ENCODE results near the gene ALS2CL.

Gene ALS2CL

DNA sequence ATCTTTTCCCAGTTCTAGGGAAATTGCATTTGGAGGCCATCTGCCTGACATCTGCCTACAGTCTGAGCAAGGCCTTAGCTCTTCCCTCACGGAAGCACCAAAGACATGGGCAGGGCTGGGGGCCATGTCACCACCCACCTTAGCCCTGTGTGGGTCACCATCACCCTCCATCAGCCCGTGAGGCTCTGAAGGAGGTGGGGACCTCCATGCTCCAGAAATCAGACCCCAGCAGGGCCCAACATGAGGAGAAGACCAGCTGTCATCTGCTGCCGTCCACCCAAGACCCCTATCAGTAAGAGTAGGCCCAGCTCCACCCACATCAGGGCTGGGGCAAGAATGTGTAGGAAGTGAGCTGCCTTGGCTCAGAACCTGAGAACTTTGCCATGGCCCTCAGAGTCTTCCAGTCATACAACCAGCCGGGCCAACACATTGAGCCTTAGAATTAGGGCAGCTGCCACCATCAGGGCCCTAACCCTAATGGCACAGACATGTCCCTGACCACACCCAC is 9.6 kb upstream of the ALS2CL start:
- no peak for DNase-seq (ENCODE audit: low read depth in 3 of 3)

DNA sequence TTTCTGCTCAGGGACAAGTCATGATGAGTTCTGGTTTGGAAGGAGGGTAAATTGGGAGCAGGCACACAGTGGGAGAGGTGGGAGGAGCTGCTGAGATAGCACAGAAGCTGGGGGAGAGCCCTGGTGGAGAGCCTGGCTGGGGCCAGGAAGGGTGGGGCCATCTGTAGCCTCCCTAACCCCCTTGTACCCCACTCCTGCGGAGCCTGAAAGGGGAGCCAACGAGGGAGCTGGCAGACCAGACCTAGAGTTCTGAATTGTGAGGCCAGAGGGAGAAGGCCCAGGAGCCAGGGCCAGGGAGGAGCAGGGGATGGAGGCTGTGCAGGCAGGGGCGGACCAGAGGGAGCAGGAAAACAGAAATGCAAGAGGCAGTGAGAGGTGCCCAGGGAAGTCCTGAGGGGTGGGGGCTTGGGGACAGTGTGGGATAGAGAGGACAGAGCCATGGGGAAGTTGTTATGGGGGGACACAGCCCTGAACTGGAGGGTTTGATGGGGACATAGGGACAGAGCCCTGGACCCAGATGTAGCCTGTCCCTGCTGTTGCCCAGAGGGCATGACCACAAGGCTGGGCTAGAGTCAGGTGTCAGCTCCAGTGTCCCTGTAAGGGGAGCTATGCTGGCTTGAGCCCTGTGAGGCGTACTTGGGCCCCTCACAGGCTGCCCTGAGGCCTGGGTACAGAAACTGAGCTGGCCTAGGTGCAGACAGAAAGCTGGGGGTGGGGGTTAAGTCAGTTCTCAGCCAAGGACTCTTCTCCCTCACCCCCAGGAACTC is 8.9 kb upstream of the ALS2CL start:
- DNase-seq (ENCODE audit: low read depth in 3 of 3) = no peak

DNA sequence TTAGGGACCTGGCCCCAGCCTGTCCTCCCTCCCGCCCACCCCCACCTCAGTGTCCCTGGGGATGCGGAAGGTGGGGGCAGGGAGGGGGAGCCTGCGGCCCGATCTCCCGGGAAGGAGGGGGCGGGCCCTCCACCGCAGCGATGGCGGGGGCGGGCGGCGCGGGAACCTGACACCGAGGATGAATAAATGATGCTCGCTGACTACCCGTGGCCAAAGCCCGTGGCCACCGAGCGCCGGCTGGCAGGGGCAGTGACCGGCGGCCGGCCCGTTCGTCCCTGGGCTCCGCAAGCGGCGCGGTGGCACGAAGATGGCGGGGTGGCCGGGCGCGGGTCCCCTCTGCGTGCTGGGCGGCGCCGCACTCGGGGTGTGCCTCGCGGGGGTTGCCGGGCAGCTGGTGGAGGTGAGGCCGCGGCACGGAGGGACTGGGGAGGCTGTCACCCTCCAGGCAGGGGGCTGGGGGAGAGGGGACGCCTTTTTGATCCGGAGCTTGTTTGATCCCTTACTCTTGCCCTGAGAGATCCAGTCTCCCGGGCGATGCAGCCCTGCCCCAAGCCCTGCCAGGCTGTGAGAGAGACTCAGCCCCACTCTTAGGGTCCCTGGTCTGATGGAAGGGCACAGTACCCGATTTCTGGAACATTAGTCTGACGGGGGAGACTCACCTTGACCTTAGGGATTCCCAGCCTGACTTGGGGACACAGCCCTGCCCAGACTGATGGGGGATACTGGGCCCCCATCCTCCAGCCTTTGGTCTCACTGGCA is 7.9 kb upstream of the ALS2CL start, which contains the start of gene TMIE:
TSS of gene TMIE (plus strand) at position 212 of the 759 bp plus-strand sequence. CDS start at position 308, 96 bp downstream.
- no peak for DNase-seq (ENCODE audit: low read depth in 3 of 3)

DNA sequence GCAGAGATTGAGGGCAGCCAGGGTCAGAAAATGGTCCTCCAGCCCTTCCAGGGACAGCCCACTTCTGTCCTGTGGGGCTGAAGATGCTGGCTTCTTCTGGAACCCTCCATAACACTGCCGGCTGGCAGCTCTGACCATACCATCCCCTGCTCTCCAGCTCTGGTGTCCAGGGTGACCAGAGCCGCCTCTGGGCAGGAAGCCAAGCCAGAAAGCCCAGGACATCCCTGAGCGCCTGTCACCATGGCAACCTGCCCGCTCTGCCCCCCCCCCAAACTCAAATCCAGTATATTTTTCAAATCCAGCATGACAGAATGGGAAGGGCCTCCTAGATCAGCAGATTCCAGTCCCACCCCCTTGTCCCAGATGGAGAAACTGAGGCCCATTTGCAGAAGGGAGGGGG is 7.3 kb upstream of the ALS2CL start:
- no peak for DNase-seq (ENCODE audit: low read depth in 3 of 3)

DNA sequence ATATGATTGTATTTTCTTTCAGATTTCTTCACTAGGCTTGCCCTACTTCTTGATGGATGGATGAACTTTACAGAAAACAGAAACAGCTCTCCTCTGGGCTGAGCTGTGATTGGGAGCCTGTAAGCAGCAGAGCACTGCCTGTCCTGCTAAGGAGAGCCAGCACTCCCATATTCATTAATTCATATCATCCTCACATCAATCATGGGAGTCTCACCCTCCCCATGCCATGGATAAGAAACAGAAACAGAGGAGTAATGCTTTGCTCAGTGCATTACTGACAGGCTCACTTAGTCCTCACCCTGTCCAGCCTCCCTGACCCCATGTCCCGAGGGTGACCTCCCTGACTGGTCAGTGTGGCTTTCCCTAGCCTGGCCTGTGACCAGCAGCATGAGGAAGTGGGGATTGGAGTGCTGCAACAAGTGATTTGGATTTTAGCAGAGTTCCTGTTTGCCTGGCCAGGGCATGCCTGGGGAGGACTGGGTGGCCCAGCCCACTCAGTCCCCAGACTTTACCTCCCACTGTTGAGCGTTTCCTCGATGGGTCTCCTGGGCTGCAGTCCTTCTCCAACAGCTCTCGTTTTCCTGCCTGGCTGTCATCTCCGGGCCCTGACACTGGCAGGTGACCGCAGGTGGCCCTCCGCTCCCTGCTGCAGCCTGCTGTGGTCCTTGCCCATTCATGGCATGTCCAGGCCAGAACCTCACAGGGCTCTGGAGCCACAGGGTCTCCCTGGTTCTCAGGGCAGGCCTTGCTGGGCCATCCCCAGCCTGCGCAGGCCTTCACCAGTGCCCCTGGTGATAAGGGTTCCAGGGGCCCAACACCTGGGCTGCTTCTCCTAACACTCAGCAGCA is 6.4 kb upstream of the ALS2CL start:
- no peak for DNase-seq (ENCODE audit: low read depth in 3 of 3)

DNA sequence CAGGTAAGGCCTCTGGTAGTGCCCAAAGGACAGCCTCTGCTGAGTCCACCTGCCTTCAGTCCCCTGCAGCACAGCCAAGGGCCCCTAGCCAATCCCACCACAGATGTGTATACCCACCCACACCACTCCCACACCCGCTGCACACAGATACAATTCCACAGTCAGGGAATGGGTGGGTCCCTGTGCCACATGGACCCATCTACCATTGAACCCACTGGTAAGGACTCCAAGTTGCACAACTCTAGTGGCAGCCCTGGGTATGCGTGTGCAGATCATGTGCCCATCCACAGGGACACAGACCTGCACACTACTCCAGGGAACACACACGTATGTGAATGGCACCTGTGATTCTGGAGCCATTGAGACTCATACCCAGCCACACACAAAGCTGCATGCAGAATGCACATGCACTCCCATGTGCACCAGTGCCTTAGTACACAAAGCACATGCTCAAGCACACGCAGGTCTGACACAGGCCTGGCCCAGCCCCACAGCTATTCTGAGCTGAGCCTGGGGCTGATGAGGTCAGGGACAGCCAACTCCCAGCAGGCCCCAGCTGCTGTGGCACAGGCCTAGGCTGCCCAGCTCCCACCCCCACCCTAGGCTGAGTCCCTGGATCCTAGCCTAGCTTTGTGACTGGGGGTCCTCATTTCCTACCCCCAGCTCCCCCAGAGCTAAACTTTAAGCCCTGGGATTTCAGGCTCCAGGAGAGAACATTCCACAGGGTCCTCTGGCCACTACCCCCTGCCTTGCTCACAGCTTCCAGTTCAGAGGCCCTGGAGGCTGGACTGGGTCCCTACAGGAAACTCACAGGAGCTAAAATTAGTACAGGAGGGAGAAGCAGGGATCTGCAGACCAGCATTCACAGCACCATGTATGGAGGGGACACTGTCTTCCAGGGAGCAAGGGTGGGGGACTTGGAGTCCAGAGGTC is 2.7 kb upstream of the ALS2CL start:
- DNase-seq (ENCODE audit: low read depth in 3 of 3) = no peak

DNA sequence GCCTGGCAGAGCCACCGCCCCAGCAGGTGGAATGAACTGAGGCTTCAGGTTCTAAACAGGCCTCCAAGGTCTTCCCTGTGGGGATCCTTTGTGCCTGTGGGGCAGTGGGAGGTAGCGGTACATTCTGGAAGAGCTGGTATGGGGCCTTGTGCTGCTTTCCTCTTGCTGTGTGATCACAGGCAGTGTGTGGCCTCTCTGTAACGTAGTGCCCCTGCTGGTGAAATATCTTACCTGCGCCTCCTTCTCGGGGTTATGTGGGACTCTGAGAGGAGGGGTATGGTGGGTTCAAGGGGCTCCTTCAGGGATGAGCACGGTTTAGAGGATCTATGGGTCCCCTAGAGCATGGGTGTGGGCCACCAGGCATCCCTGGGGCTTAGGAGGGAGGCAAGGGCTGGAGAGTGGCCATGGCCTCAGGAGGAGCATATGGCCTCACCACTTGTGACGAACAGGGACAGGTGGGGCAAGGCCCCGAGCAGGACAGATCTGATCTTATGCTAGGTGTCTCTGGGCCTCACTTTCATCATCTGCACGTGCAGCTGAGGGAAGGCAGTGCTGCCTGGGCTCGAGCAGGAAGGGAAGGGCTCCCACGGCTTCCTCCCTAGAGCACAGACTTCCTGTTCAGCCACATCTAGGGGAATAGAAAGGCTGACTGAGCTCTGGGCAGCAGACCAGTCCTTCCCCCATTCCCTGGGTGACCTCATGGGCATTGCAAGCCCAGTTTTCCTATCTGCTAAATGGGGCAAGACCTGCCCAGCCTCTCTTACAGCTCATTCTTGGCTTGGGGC is 1.9 kb upstream of the ALS2CL start:
- DNase-seq (ENCODE audit: low read depth in 3 of 3) = peak in 2 of 3 experiments; percentile 16 to 37

DNA sequence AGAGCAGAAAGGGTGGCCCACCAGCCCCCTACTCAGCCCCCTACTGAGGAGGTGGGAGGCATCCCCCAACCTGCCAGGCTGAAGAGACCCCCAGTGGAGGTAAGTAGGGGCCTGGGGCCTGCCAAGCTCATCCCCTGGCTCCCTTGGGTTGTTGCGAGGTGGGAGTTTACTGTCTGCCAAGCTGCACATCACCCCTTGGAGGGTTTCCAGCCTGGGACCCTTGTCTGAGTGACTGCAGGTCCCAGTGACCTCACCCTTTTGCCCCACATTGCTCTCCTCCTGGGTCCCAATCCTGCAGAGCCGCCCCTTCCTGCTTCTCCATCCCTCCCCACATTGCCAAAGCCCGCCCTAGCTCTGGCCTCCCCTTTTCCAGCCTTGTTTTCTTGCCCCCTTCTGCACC is 1.0 kb upstream of the ALS2CL start:
- no peak for DNase-seq (ENCODE audit: low read depth in 3 of 3)

DNA sequence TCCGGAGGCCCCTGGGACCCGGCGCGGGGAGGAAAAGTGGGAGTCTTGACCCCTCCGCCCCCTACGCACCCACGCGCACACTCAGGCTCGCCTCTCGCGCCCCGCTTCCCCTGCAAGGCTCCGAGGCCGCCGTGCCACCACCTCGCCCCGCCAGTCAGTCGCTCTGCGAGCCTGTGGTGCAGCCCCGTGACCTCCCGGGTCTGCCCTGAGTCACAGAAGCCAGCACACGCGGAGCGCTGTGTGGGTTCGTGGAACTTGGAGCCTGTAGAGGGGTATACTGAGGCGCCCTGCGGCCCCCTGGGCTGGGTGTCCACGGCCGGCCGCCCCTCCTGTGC is 380 bp upstream of the ALS2CL start:
- DNase-seq (ENCODE audit: low read depth in 3 of 3) = peak in 1 of 3 experiments; percentile 37

DNA sequence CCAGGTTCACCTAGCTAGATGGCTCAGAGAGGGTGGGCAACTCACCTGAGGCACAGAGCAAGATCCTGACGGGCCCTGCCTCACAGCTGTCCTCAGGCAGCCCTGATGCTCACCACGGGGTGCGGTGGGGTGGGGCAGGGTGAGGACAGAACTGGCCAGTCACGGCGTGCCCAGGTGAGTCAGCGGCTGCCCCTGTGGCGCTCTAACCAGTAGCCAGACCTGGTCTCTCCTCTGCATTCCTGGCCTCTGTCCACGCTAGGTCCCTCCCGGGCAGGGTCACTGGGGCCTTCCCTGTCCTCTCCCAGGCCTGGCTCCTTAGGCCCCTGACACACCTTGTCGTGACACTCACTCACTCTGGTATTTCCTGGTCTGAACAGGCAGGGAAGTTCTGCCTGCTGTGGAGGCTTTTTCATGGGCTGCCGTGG is 901 bp downstream of the ALS2CL start:
- DNase-seq (ENCODE audit: low read depth in 3 of 3) = no peak

DNA sequence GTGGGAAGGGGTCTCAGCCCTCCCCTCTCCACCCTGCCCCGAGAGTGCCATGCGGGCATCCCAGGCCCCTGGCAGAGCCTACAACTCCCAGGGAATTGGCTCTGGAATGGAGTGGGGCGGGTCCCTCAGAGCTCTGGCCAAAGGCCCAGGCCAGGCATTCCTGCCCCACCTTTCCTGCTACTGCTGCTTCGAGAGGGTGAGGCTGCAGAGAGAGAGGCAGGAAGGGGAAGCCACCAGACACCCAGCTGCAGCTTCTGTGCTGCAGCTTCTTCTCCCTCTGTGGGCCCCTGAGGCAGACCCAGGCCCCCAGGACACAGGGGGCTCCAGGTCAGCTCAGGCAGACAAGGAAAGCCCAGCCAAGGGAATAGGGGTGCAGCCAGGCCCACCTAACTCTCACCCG is 2.7 kb downstream of the ALS2CL start:
- no peak for DNase-seq (ENCODE audit: low read depth in 3 of 3)

DNA sequence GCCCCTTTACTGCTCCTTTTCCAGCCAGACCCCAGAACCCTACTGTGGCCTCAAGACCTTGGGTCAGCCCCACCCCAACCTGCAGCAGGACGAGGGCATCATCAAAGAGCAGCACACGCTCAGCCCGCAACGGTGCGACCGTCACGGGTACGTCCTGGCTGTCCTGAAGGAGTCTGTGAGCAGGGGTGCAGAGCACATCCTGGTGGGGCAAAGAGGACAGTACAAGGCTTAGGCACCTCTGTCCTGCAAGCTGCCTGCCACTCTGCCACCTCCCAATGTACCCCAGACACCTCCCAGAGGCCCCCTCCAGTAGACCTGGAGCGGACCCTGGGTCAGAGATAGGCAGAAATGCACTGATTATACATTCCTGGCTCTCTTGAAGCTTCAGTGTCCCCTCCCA is 8.0 kb downstream of the ALS2CL start:
- no peak for DNase-seq (ENCODE audit: low read depth in 3 of 3)

DNA sequence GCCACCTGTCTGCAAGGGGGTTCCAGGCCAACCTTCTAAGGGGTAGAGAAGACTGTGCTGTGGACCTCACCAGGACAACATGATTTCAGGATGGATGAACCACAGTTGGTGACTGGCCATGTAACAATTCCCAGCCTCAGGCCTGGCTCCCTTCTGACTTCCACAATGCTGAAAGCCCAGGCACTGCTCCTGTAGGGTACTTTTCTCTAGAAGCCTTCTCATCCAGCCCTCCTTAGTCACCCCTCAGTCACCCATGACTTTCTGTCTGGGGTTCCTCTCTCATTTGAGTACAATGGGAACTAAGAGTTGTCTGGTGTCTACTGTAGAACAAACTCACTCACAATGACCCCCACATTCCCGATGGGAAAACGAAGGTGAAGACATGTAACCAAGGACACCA is 8.6 kb downstream of the ALS2CL start:
- no peak for DNase-seq (ENCODE audit: low read depth in 3 of 3)

DNA sequence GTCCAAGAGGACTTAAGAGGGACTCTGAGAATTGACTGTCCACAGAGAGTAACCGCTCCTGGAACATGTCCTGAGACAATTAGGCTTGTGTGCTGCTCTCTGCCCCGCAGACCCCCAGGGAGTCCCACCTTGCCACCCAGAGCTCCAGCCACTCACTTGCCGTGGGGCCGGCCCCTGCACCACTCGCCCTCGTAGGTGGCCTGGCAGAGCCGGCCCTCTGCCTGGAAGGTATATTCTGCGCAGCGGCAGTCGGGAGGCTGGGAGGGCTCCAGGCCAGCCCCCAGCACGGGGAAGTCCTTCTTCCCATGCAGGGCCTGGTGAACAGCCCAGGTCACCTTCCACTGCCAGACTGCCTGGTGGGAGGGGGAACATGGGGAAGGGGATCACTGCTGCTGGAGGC is 10.5 kb downstream of the ALS2CL start:
- DNase-seq (ENCODE audit: low read depth in 3 of 3) = no peak

DNA sequence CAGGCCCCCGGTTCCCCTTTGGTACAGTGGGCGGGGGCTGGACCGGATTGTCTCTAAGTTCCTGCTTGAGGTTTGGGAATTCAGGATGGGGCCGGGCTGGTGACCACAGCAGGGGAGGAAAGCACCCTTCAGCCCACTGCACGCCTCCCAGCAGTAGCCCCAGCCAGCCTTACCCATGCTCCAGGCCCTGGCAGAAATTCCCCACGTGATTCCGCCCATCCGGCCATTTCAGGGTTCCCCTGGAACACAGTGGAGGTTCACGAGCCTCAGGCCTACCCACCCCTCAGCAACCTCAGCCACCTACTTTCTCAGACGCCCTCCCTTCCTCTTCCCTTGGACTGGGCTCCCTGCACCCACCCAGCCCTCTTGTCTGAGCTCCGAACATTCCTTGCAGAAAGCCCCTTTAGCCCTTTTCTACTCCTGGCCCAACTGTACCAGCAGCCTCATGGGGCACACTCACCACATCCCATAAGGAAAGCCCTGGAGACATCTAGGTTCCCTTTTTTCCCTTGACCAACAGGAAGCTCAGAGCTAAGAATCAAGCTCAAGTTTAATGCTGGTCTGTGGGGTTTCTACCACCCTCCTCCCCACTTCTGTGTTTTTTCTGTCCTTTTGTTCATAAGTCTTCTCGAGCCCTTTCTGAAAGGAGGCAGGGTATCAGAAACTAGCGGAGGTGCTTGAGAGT is 11.5 kb downstream of the ALS2CL start:
- DNase-seq (ENCODE audit: low read depth in 3 of 3) = no peak

DNA sequence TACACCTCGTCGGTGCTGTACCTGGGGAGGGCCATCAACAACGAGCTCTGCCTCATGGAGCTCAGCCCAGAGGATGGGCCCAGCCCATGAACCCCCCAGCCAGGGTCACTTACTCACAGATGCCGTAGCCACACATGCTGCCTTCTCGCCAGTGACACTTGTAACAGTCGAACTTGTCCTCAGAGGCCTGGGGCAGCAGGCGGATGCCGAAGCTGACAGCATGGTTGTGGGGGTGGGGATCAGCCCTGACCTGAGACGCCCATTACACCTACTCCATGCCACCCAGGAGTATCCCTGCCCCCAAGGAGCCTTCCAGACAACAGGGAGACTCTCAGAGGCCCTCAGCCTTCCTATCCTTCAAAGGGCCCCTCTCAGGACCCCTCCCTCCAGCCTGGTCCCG is 12.1 kb downstream of the ALS2CL start:
- DNase-seq (ENCODE audit: low read depth in 3 of 3) = no peak

DNA sequence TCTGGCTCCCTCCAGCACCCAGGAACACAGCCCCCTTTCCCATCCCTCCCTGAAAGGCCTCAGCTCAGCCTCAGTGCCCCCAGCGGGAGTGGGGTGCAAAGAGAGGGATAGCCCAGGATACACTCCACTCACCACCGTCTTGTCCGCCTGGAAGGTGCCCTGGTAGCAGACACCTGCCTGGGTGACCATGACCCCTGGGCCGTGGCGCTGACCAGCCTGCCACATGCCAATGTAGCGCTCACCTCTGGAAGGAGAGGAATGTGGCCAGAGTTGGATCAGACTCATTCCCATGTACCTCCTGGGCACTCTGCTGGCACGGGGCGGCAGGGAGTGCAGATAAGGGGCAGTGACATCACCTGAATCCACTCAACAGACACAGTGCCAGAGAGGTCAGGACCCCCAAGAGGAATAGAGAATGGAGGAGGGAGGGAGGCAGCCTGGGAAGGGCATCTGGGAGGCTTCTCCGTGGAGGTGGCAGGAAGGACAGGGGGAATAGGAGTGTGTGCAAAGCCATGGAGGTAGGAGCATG is 13.1 kb downstream of the ALS2CL start:
- DNase-seq (ENCODE audit: low read depth in 3 of 3) = no peak

DNA sequence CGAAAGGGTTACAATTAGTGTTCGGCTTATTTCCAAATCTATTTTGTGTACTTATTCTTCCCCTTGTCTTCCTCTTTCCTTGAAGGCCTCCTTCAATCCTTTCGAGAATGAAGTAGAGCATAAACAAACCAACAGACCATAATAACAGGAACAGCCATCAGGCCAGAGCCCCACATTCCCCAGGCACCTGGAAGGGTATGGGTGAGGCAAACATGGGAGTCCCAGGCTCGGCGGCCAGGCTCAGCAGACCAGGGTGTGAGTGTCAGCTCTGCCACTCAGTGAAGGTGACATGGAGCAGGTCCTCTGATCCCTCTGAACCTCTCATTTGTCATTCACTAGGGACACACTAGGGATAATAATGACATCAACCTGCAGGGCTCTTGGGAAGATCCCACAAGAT is 13.8 kb downstream of the ALS2CL start:
- DNase-seq (ENCODE audit: low read depth in 3 of 3) = no peak

DNA sequence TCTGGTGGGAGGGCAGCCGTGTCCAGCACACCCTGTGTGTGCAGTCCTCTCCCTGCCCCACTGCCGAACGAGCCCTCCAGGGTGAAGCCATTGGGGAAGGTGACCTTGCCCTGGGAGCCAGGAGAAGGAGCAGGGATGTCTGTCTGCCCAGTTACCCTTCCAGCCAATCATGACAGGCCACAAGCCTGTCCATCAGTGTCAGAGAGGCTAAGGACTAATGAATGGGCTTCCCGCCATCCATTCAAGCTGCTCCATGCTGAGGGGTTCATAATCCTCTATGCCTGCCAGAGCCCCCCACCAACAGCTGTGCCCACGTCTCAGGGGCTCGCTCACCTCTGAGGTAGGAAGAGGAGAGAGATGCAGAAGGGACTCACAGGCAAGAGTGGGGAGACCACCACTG is 15.2 kb downstream of the ALS2CL start:
- no peak for DNase-seq (ENCODE audit: low read depth in 3 of 3)

DNA sequence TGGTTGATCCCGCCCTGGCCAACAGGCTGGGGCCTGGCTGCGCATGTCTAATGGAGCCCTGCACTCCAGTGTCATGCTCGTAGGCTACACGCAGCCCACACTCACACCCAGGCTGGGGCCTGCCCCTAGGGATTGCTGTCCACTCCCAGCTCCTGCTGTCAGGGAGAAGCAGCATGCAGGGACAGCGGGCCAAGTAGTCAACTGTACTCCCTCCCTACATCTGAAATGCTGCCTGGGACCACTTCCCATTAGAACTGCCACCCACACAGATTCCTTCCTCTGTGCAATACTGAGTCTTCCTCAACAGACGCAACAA is 16.1 kb downstream of the ALS2CL start:
- DNase-seq (ENCODE audit: low read depth in 3 of 3) = no peak
